Measurements from ENCODE around the gene REX1BD. TPM values are rescaled to one million over a fixed set of nuclear protein-coding genes. Genes with fewer than 3 reads are reported as not detected.

REX1BD gene
- total RNA-seq, 1 experiment from 2014 or later: 72.3 TPM

DNA sequence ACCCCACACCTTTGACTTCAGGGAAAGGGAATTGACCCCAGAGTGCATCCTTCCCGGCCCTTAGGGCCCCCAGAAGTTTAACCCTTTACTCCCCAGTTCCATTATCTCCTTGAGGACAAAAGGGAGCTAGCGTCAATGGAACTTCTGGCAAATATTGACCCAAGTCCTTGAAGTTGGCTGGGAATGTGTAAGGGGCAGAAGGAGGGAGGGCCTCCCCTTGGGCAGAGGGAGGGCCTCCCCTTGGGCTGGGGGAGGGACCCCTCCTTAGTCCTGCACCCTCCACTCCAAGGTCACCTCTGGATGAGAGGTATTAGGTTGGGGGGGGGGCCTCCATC, 21.1 kb downstream of the REX1BD start:
- Histone ChIP-seq H2BK15ac (ENCODE audit: low read depth, low read length) (no peak overlapping the region), H3K4me1 (ENCODE audit: insufficient read depth, low read length) (peaks cover 17% of the 10 kb centered on the region), H3K56ac (ENCODE audit: insufficient read length, low read depth, low read length) (no peak overlapping the region), H3K9me3 (ENCODE audit: control insufficient read depth, low read depth, low read length) (no peaks in the 10 kb centered on the region), H3K27me3 (ENCODE audit: insufficient read depth, low read length) (peaks cover 81% of the 10 kb centered on the region), H2AFZ (ENCODE audit: low read length) (no peak overlapping the region), H2BK12ac (ENCODE audit: insufficient read length, low read depth, low read length) (no peak overlapping the region), H2BK120ac (ENCODE audit: low read depth, low read length, poor library complexity, severe bottlenecking) (no peak overlapping the region), H4K5ac (ENCODE audit: insufficient read length, low read depth, low read length) (no peak overlapping the region), H4K20me1 (ENCODE audit: control insufficient read depth, insufficient read depth, insufficient read length) (no peaks in the 10 kb centered on the region), H2BK5ac (ENCODE audit: insufficient read length, low read length) (no peak overlapping the region), H3K27ac (ENCODE audit: insufficient read length, low read depth, low read length) (no peak overlapping the region), H3K79me2 (ENCODE audit: insufficient read depth, low read length) (no peaks in the 10 kb centered on the region), H2AK5ac (ENCODE audit: insufficient read length, low read length) (no peak overlapping the region), H2BK20ac (ENCODE audit: low read depth, low read length, poor library complexity, severe bottlenecking) (no peak overlapping the region), H4K91ac (ENCODE audit: insufficient read length, low read depth, low read length) (no peak overlapping the region), H3K4me2 (ENCODE audit: insufficient read depth, insufficient read length, low read length) (no peak overlapping the region), H3K23me2 (ENCODE audit: insufficient read length, low read depth, low read length, poor library complexity, severe bottlenecking) (peaks cover 27% of the 10 kb centered on the region), H4K8ac (replicated peaks; ENCODE audit: insufficient read length, low read depth, low read length) (no peak overlapping the region), H3K14ac (ENCODE audit: insufficient read depth, low read length) (no peak overlapping the region; the same call in 1 of the 2 replicates), H3K9ac (ENCODE audit: extremely low read depth, insufficient read length, low read length) (no peak overlapping the region), H3T11ph (ENCODE audit: low read length) (no peak overlapping the region), H3K4ac (ENCODE audit: low read depth, low read length) (no peak overlapping the region), H3K79me1 (ENCODE audit: insufficient read depth, low read depth, low read length, poor library complexity, severe bottlenecking) (no peaks in the 10 kb centered on the region), H3K18ac (ENCODE audit: insufficient read length, low read depth, low read length) (no peak overlapping the region), H3K23ac (ENCODE audit: insufficient read length, low read depth, low read length) (no peak overlapping the region)
- DNase-seq: no peak
- TF ChIP-seq, protein P1, sequence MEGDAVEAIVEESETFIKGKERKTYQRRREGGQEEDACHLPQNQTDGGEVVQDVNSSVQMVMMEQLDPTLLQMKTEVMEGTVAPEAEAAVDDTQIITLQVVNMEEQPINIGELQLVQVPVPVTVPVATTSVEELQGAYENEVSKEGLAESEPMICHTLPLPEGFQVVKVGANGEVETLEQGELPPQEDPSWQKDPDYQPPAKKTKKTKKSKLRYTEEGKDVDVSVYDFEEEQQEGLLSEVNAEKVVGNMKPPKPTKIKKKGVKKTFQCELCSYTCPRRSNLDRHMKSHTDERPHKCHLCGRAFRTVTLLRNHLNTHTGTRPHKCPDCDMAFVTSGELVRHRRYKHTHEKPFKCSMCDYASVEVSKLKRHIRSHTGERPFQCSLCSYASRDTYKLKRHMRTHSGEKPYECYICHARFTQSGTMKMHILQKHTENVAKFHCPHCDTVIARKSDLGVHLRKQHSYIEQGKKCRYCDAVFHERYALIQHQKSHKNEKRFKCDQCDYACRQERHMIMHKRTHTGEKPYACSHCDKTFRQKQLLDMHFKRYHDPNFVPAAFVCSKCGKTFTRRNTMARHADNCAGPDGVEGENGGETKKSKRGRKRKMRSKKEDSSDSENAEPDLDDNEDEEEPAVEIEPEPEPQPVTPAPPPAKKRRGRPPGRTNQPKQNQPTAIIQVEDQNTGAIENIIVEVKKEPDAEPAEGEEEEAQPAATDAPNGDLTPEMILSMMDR (conservative IDR thresholded peaks at IDR 0.05): no peak
- H3K36me3 Mint-ChIP-seq (ENCODE audit: insufficient read depth in 1 of 3, low read depth in 3 of 3): peaks cover 0 to 2% (median 0%) of the 10 kb centered on the region in 3 experiments; a peak in 3 of 7 replicates
- no peak overlapping the region for H3K27ac Mint-ChIP-seq
- peaks cover 0 to 2% of the 10 kb centered on the region in 2 experiments; a peak in 2 of 5 replicates for H3K9me3 Mint-ChIP-seq
- no CpG with 5 or more reads among the region's 2 CpGs for WGBS (ENCODE audit: extremely low coverage, insufficient read length, low lambda C conversion rate)
- H3K27me3 Mint-ChIP-seq (ENCODE audit: low read depth): peaks cover 86% of the 10 kb centered on the region
- peak overlapping the region in 1 of 2 experiments; percentile 19; a peak in 2 of 5 replicates for H3K4me3 Mint-ChIP-seq
- H3K4me1 Mint-ChIP-seq: peaks cover 45 to 64% of the 10 kb centered on the region in 2 experiments

Data from H9 (cell line).